Measurements from ENCODE around the gene ELFN1. TPM values are rescaled to one million over a fixed set of nuclear protein-coding genes. Genes with fewer than 3 reads are reported as not detected.
A peak's percentile ranks its signal among the peaks of the same experiment; 100 is the strongest.

Gene ELFN1
- polyA plus RNA-seq, 4 donors, result 0.80 to 2.0 TPM; not detected in 2

GRCh38 chr7:1692515-1693418 is 22.7 kb downstream of the ELFN1 start:
- FAIRE-seq (no peak), DNase-seq (no peak)
- H3K4me3 ChIP-seq (ENCODE audit: low read depth in 1 of 3, low read length in 3 of 3), result no peak overlapping the region
- H3K4me1 ChIP-seq (ENCODE audit: control insufficient read depth in 3 of 3, insufficient read depth in 2 of 3, low read depth in 1 of 3, low read length in 2 of 3), result peaks cover 0 to 3% (median 0%) of the 10 kb centered on the region in 3 donors
- peaks cover 0 to 2% (median 0%) of the 10 kb centered on the region in 3 donors for H3K36me3 ChIP-seq (ENCODE audit: control insufficient read depth in 3 of 3, insufficient read depth in 2 of 3, low read depth in 1 of 3, low read length in 3 of 3)
- WGBS, 3 donors, result 81 to 90% (median 85%) methylated on average over 26 to 27 of the region's 27 CpGs
- no peak overlapping the region for H3K27ac ChIP-seq (ENCODE audit: low read depth in 1 of 3, low read length in 2 of 3)
- peaks cover 0 to 2% (median 0%) of the 10 kb centered on the region in 3 donors for H3K27me3 ChIP-seq (ENCODE audit: control insufficient read depth in 3 of 3, insufficient read depth in 3 of 3, low read length in 3 of 3)
- no peaks in the 10 kb centered on the region for H3K9me3 ChIP-seq (ENCODE audit: control insufficient read depth in 2 of 2, insufficient read depth in 1 of 2, low read depth in 1 of 2, low read length in 1 of 2)

- no peak for DNase-seq
- H3K36me3 ChIP-seq (ENCODE audit: control insufficient read depth in 3 of 3, insufficient read depth in 2 of 3, low read depth in 1 of 3, low read length in 3 of 3), result peaks cover 0 to 2% (median 0%) of the 10 kb centered on the region in 3 donors
- H3K4me3 ChIP-seq (ENCODE audit: low read depth in 1 of 3, low read length in 3 of 3), result no peak overlapping the region
- H3K9me3 ChIP-seq (ENCODE audit: control insufficient read depth in 2 of 2, insufficient read depth in 1 of 2, low read depth in 1 of 2, low read length in 1 of 2), result no peaks in the 10 kb centered on the region
- WGBS, 3 donors, result 25 to 70% (median 40%) methylated on average over 23 to 25 of the region's 25 CpGs
- peaks cover 0 to 3% (median 0%) of the 10 kb centered on the region in 3 donors for H3K4me1 ChIP-seq (ENCODE audit: control insufficient read depth in 3 of 3, insufficient read depth in 2 of 3, low read depth in 1 of 3, low read length in 2 of 3)
- peaks cover 0 to 2% (median 0%) of the 10 kb centered on the region in 3 donors for H3K27me3 ChIP-seq (ENCODE audit: control insufficient read depth in 3 of 3, insufficient read depth in 3 of 3, low read length in 3 of 3)
- FAIRE-seq, result no peak
- H3K27ac ChIP-seq (ENCODE audit: low read depth in 1 of 3, low read length in 2 of 3), result no peak overlapping the region
These were observed 23.4 kb downstream of the ELFN1 start for GRCh38 chr7:1693419-1693990.

- H3K27me3 ChIP-seq (ENCODE audit: control insufficient read depth in 3 of 3, insufficient read depth in 3 of 3, low read length in 3 of 3), result peaks cover 0 to 2% (median 0%) of the 10 kb centered on the region in 3 donors
- no peak overlapping the region for H3K4me3 ChIP-seq (ENCODE audit: low read depth in 1 of 3, low read length in 3 of 3)
- peaks cover 0 to 2% (median 0%) of the 10 kb centered on the region in 3 donors for H3K36me3 ChIP-seq (ENCODE audit: control insufficient read depth in 3 of 3, insufficient read depth in 2 of 3, low read depth in 1 of 3, low read length in 3 of 3)
- FAIRE-seq (no peak), DNase-seq (peak in 1 of 2 donors; percentile 25)
- peaks cover 0 to 3% (median 0%) of the 10 kb centered on the region in 3 donors for H3K4me1 ChIP-seq (ENCODE audit: control insufficient read depth in 3 of 3, insufficient read depth in 2 of 3, low read depth in 1 of 3, low read length in 2 of 3)
- no peaks in the 10 kb centered on the region for H3K9me3 ChIP-seq (ENCODE audit: control insufficient read depth in 2 of 2, insufficient read depth in 1 of 2, low read depth in 1 of 2, low read length in 1 of 2)
- no peak overlapping the region for H3K27ac ChIP-seq (ENCODE audit: low read depth in 1 of 3, low read length in 2 of 3)
- 35 to 51% (median 49%) methylated on average over 16 of the region's 16 CpGs for WGBS, 3 donors
These were observed 24.0 kb downstream of the ELFN1 start for GRCh38 chr7:1693991-1694524.

GRCh38 chr7:1694611-1695511 is 24.8 kb downstream of the ELFN1 start:
- peaks cover 0 to 3% (median 0%) of the 10 kb centered on the region in 3 donors for H3K4me1 ChIP-seq (ENCODE audit: control insufficient read depth in 3 of 3, insufficient read depth in 2 of 3, low read depth in 1 of 3, low read length in 2 of 3)
- H3K4me3 ChIP-seq (ENCODE audit: low read depth in 1 of 3, low read length in 3 of 3), result no peak overlapping the region
- H3K27me3 ChIP-seq (ENCODE audit: control insufficient read depth in 3 of 3, insufficient read depth in 3 of 3, low read length in 3 of 3), result peaks cover 0 to 2% (median 0%) of the 10 kb centered on the region in 3 donors
- H3K36me3 ChIP-seq (ENCODE audit: control insufficient read depth in 3 of 3, insufficient read depth in 2 of 3, low read depth in 1 of 3, low read length in 3 of 3), result peaks cover 0 to 2% (median 0%) of the 10 kb centered on the region in 3 donors
- no peak overlapping the region for H3K27ac ChIP-seq (ENCODE audit: low read depth in 1 of 3, low read length in 2 of 3)
- 70 to 84% (median 77%) methylated on average over 31 of the region's 31 CpGs for WGBS, 3 donors
- no peaks in the 10 kb centered on the region for H3K9me3 ChIP-seq (ENCODE audit: control insufficient read depth in 2 of 2, insufficient read depth in 1 of 2, low read depth in 1 of 2, low read length in 1 of 2)
- no peak for DNase-seq
- FAIRE-seq, result no peak

- Histone ChIP-seq H3K4me3 (ENCODE audit: low read depth in 1 of 3, low read length in 3 of 3) (no peak overlapping the region), H3K27me3 (ENCODE audit: control insufficient read depth in 3 of 3, insufficient read depth in 3 of 3, low read length in 3 of 3) (peaks cover 0 to 2% (median 0%) of the 10 kb centered on the region in 3 donors), H3K36me3 (ENCODE audit: control insufficient read depth in 3 of 3, insufficient read depth in 2 of 3, low read depth in 1 of 3, low read length in 3 of 3) (peaks cover 0 to 2% (median 0%) of the 10 kb centered on the region in 3 donors), H3K4me1 (ENCODE audit: control insufficient read depth in 3 of 3, insufficient read depth in 2 of 3, low read depth in 1 of 3, low read length in 2 of 3) (peaks cover 0 to 3% (median 0%) of the 10 kb centered on the region in 3 donors), H3K27ac (ENCODE audit: low read depth in 1 of 3, low read length in 2 of 3) (no peak overlapping the region), H3K9me3 (ENCODE audit: control insufficient read depth in 2 of 2, insufficient read depth in 1 of 2, low read depth in 1 of 2, low read length in 1 of 2) (no peaks in the 10 kb centered on the region)
- DNase-seq (no peak), FAIRE-seq (no peak)
- WGBS, 3 donors, result 63 to 80% (median 67%) methylated on average over 11 of the region's 11 CpGs
These were observed 25.9 kb downstream of the ELFN1 start for GRCh38 chr7:1695800-1696454.

GRCh38 chr7:1696671-1697498 is 26.8 kb downstream of the ELFN1 start:
- FAIRE-seq (no peak), DNase-seq (no peak)
- Histone ChIP-seq H3K4me3 (ENCODE audit: low read depth in 1 of 3, low read length in 3 of 3) (no peak overlapping the region), H3K9me3 (ENCODE audit: control insufficient read depth in 2 of 2, insufficient read depth in 1 of 2, low read depth in 1 of 2, low read length in 1 of 2) (no peaks in the 10 kb centered on the region), H3K4me1 (ENCODE audit: control insufficient read depth in 3 of 3, insufficient read depth in 2 of 3, low read depth in 1 of 3, low read length in 2 of 3) (peaks cover 0 to 3% (median 0%) of the 10 kb centered on the region in 3 donors), H3K36me3 (ENCODE audit: control insufficient read depth in 3 of 3, insufficient read depth in 2 of 3, low read depth in 1 of 3, low read length in 3 of 3) (peaks cover 0 to 2% (median 0%) of the 10 kb centered on the region in 3 donors), H3K27me3 (ENCODE audit: control insufficient read depth in 3 of 3, insufficient read depth in 3 of 3, low read length in 3 of 3) (peaks cover 0 to 4% (median 0%) of the 10 kb centered on the region in 3 donors), H3K27ac (ENCODE audit: low read depth in 1 of 3, low read length in 2 of 3) (no peak overlapping the region)
- 60 to 76% (median 67%) methylated on average over 27 to 28 of the region's 28 CpGs for WGBS, 3 donors

- Histone ChIP-seq H3K27ac (ENCODE audit: low read depth in 1 of 3, low read length in 2 of 3) (no peak overlapping the region), H3K9me3 (ENCODE audit: control insufficient read depth in 2 of 2, insufficient read depth in 1 of 2, low read depth in 1 of 2, low read length in 1 of 2) (peaks cover 0 to under 1% of the 10 kb centered on the region in 2 donors), H3K4me1 (ENCODE audit: control insufficient read depth in 3 of 3, insufficient read depth in 2 of 3, low read depth in 1 of 3, low read length in 2 of 3) (peaks cover 0 to 3% (median 0%) of the 10 kb centered on the region in 3 donors), H3K4me3 (ENCODE audit: low read depth in 1 of 3, low read length in 3 of 3) (no peak overlapping the region), H3K36me3 (ENCODE audit: control insufficient read depth in 3 of 3, insufficient read depth in 2 of 3, low read depth in 1 of 3, low read length in 3 of 3) (peaks cover 0 to 2% (median 0%) of the 10 kb centered on the region in 3 donors), H3K27me3 (ENCODE audit: control insufficient read depth in 3 of 3, insufficient read depth in 3 of 3, low read length in 3 of 3) (peaks cover 0 to 4% (median 0%) of the 10 kb centered on the region in 3 donors)
- 67 to 80% (median 77%) methylated on average over 18 of the region's 18 CpGs for WGBS, 3 donors
- FAIRE-seq (no peak), DNase-seq (no peak)
These were observed 27.5 kb downstream of the ELFN1 start for GRCh38 chr7:1697499-1698125.
